ENCODE results near the gene ELF5. TPM values are rescaled to one million over a fixed set of nuclear protein-coding genes. Genes with fewer than 3 reads are reported as not detected.

ELF5 gene
- total RNA-seq, 4 donors from 2014 or later, result not detected

DNA sequence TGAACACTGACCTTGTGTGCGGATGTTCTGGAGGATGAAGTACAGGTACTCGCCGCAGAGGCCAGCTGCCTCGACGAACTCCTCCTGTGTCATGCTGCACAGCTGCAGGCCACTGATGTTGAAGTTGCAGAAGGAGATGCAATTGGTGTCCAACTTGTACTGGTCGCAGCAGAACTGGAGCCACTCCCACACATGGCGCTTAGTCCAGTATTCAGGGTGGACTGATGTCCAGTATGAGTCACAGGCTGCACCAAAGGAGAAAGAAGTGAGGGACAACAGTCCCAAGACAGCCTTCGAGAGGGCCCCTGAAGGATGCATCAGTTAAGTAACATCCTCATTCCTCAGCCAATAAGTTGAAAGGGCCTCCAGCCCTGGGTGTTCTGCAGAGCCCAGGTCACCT, 20.1 kb downstream of the ELF5 start:
- Histone ChIP-seq H3K9me3 (no peaks in the 10 kb centered on the region), H3K27me3 (no peaks in the 10 kb centered on the region), H3K4me3 (no peak overlapping the region), H3K4me1 (no peaks in the 10 kb centered on the region), H3K36me3 (no peaks in the 10 kb centered on the region), H3K27ac (no peak overlapping the region)
- TF ChIP-seq EP300 (IDR thresholded peaks at IDR 0.05; ENCODE audit: low read depth) (no peak), POLR2AphosphoS5 (IDR thresholded peaks at IDR 0.05) (no peak), POLR2A (IDR thresholded peaks at IDR 0.05) (no peak)
- TF ChIP-seq, protein P1, sequence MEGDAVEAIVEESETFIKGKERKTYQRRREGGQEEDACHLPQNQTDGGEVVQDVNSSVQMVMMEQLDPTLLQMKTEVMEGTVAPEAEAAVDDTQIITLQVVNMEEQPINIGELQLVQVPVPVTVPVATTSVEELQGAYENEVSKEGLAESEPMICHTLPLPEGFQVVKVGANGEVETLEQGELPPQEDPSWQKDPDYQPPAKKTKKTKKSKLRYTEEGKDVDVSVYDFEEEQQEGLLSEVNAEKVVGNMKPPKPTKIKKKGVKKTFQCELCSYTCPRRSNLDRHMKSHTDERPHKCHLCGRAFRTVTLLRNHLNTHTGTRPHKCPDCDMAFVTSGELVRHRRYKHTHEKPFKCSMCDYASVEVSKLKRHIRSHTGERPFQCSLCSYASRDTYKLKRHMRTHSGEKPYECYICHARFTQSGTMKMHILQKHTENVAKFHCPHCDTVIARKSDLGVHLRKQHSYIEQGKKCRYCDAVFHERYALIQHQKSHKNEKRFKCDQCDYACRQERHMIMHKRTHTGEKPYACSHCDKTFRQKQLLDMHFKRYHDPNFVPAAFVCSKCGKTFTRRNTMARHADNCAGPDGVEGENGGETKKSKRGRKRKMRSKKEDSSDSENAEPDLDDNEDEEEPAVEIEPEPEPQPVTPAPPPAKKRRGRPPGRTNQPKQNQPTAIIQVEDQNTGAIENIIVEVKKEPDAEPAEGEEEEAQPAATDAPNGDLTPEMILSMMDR (IDR thresholded peaks at IDR 0.05), result no peak
- intact Hi-C loops (cut with DNase I; ENCODE audit: low total_unique reads), result no loop called here
- in situ Hi-C loops (cut with MboI; ENCODE audit: low pct_ligation_motif_present in 1 of 4, low pct_unique_long_range_greater_than_20kb in 1 of 4, low sequenced_read_pairs in 3 of 4), result loop anchor here in 3 of 4 donors (25.0 kb wide), 4 partner anchors 106 to 681 kb away; no protein-coding TSS in a partner anchor
- WGBS, 2 donors (ENCODE audit: low coverage in 1 of 2), result 78 to 80% methylated on average over 4 to 8 of the region's 8 CpGs
- DNase-seq, result no peak

DNA sequence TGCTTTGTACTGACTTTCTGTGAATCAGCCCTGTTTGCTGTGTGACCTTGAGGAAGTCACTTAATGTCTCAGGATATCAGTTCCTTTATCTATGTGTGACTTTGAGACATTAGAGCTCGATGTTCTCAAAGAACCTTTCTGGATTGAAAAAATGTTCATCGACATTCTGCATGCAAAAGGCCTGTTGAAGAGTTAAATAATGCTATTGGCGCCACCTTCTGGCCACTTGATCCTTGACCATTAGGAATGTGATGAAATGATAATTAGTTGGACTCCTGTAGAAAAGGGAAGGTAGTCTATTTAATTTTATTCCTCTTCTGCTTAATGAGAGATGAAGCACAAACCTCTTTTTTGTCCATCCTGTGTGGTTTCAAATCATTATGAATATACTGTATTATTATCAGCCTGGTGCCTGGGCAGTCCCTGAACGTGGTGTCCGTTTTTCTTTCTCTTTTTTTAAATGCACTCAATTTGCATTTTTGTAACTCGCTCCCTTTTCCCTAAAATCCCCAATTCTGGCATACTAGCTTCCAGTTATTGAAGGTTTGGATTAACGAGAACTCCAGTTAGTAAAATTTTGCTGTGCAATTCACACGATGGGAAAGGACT, 20.7 kb downstream of the ELF5 start:
- Histone ChIP-seq H3K36me3 (no peaks in the 10 kb centered on the region), H3K9me3 (no peaks in the 10 kb centered on the region), H3K27ac (no peak overlapping the region), H3K4me1 (no peaks in the 10 kb centered on the region), H3K4me3 (no peak overlapping the region), H3K27me3 (no peaks in the 10 kb centered on the region)
- intact Hi-C loops (cut with DNase I; ENCODE audit: low total_unique reads) (no loop called here), in situ Hi-C loops (cut with MboI; ENCODE audit: low pct_ligation_motif_present in 1 of 4, low pct_unique_long_range_greater_than_20kb in 1 of 4, low sequenced_read_pairs in 3 of 4) (loop anchor here in 3 of 4 donors (25.0 kb wide), 4 partner anchors 106 to 681 kb away; no protein-coding TSS in a partner anchor)
- no peak for TF ChIP-seq POLR2A (IDR thresholded peaks at IDR 0.05)
- TF ChIP-seq, protein P1 (IDR thresholded peaks at IDR 0.05), result peak; percentile 59 to 67 (median 64)
- WGBS, 2 donors (ENCODE audit: low coverage in 1 of 2), result 43 to 48% methylated on average over 7 to 8 of the region's 8 CpGs
- peak; percentile 53 for DNase-seq

DNA sequence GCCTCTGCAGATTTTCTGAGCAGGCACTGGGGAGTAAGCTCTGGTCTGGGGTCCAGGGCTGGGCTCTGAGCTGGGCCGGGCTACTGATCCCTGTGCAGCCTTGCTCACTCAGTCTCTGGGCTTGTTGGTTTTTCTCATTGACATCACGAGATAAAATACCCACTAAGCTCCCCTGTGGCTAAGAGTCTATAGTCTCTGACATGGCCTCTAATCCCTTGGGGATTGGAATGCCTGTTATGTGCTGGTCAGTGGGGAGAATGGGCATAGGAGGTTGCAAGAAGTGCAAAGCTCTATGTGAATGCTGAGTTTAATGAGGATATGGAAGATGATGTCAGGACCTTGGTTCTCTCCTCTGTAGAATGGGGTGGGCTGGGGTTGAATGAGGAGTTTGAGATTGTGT, 23.3 kb downstream of the ELF5 start:
- in situ Hi-C loops (cut with MboI; ENCODE audit: low pct_ligation_motif_present in 1 of 4, low pct_unique_long_range_greater_than_20kb in 1 of 4, low sequenced_read_pairs in 3 of 4), result loop anchor here in 3 of 4 donors (25.0 kb wide), 4 partner anchors 103 to 678 kb away; no protein-coding TSS in a partner anchor
- 77 to 80% methylated on average over 1 to 2 of the region's 2 CpGs for WGBS, 2 donors (ENCODE audit: low coverage in 1 of 2)

DNA sequence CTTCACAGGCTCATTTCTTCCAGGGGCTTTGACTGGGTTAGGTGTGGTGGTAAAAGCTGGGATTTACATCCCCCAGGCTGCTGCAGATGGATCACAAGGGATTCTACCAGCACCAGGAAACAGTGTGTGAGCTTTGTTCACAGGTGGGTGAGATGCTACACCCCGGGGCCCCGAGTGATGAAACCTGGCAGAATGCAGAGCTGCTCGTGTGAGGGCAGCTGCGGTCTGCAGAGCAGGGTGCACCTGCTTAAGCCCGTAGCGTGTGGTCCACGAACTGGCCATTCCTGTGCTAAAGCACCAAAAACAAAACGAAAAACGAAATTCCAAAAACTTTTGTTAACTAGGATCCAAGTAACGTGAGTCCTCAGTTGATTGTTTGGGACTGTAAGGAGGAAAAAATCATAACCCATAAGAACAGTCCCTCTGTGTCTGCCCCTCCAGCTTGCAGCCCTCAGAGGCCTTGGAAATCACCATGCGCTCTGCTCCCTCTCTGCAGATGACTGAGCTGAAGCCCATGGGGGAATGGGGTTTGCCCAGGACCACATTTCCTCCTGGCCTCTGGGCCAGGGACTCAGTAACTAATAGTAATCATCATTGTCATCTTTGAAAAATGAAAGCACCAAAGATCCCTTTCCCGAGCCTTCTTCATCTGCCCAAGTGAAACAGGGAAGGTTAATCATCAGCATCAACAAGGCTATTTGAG, 24.6 kb downstream of the ELF5 start:
- TF ChIP-seq POLR2AphosphoS5 (IDR thresholded peaks at IDR 0.05) (no peak), EP300 (IDR thresholded peaks at IDR 0.05; ENCODE audit: low read depth) (no peak), POLR2A (IDR thresholded peaks at IDR 0.05) (no peak)
- TF ChIP-seq, protein P1 (IDR thresholded peaks at IDR 0.05), result no peak
- Histone ChIP-seq H3K36me3 (no peaks in the 10 kb centered on the region), H3K4me1 (no peaks in the 10 kb centered on the region), H3K27me3 (no peaks in the 10 kb centered on the region), H3K27ac (no peak overlapping the region), H3K4me3 (no peak overlapping the region), H3K9me3 (no peaks in the 10 kb centered on the region)
- WGBS, 2 donors (ENCODE audit: low coverage in 1 of 2), result 80 to 87% methylated on average over 3 to 12 of the region's 12 CpGs
- intact Hi-C loops (cut with DNase I; ENCODE audit: low total_unique reads), result no loop called here
- no peak for DNase-seq
- in situ Hi-C loops (cut with MboI; ENCODE audit: low pct_ligation_motif_present in 1 of 4, low pct_unique_long_range_greater_than_20kb in 1 of 4, low sequenced_read_pairs in 3 of 4), result loop anchor here in 3 of 4 donors (10.0 to 25.0 kb wide), 5 partner anchors 102 to 677 kb away; no protein-coding TSS in a partner anchor

More for the DNA sequence above, 23.3 kb downstream of the ELF5 start:
- no peak for TF ChIP-seq EP300 (IDR thresholded peaks at IDR 0.05; ENCODE audit: low read depth)
- no peak for TF ChIP-seq POLR2A (IDR thresholded peaks at IDR 0.05)
- TF ChIP-seq POLR2AphosphoS5 (IDR thresholded peaks at IDR 0.05), result no peak
- TF ChIP-seq, protein P1 (IDR thresholded peaks at IDR 0.05), result no peak
- DNase-seq, result no peak
- no peaks in the 10 kb centered on the region for H3K4me1 ChIP-seq
- no peaks in the 10 kb centered on the region for H3K9me3 ChIP-seq
- no peak overlapping the region for H3K27ac ChIP-seq
- intact Hi-C loops (cut with DNase I; ENCODE audit: low total_unique reads), result no loop called here
- no peaks in the 10 kb centered on the region for H3K36me3 ChIP-seq
- no peak overlapping the region for H3K4me3 ChIP-seq
- H3K27me3 ChIP-seq, result no peaks in the 10 kb centered on the region

All from transverse colon (tissue), 4 donors.